Spleen (tissue), 7 donors: ENCODE measurements around the gene FERMT3.

ENCODE experiments used
- POLR2A ChIP-seq, 3 donors: fragments of 450-650 bp; IDR thresholded peaks; one replicate each; pipeline ENCODE4 v1.5.1; 2017; ENCODE audit warnings: antibody characterized with exemption in 3 of 3, mild to moderate bottlenecking in 1 of 3
- POLR2AphosphoS5 ChIP-seq, 3 donors: sonication (generic); formaldehyde crosslinking; IDR thresholded peaks; one replicate each; pipeline ENCODE4 v1.5.1; 2017; ENCODE audit warnings: antibody characterized with exemption in 3 of 3
- TF ChIP-seq, protein P1 (sequence below), 11 experiments: fragments of 200-600 bp in 7 of 11; fragments of 450-650 bp in 4 of 11; sonication (generic) in 4 of 11; IDR thresholded peaks in 8 of 11; conservative IDR thresholded peaks in 3 of 11; 1 replicate in 7 of 11; 2 replicates in 4 of 11; pipeline versions ENCODE4 v1.4.0 to v1.8.0; 2016 to 2021; ENCODE audit warnings: antibody characterized with exemption in 11 of 11, inconsistent platforms in 4 of 11, mild to moderate bottlenecking in 1 of 11
- donor health status: DM: no; HTN: no; CAD: no; lungs with moderate emphysema.
- donor health status: DM: no; HTN: no; CAD: no.
- donor health status: DM: no; HTN: no; CAD: no.

DNA sequence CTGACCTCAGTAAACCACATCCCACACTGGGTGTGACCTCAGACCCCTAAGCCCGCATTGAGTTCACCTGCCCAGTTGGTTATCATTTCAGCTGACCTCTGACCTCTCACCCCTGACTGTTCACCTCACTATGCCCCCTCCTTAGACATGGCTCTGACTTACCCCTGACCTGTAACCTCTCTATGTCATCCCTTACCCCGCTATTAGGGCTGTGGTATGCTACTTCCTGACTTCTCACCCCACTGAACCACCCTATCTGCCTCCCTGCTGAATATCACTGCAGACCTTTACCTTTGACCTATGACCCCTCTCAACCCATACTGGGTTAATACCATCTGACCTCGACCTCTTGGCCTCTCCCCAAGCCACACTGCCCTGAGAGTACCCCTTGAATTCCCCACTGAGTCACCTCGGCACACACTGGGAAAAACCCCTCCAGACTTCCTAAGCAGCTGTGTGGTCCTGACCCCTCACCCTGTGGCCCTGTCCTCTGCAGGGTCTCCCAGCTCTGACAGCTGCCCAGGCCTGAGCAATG lies 53.1 kb downstream of the FERMT3 start:
- TF ChIP-seq, protein P1, sequence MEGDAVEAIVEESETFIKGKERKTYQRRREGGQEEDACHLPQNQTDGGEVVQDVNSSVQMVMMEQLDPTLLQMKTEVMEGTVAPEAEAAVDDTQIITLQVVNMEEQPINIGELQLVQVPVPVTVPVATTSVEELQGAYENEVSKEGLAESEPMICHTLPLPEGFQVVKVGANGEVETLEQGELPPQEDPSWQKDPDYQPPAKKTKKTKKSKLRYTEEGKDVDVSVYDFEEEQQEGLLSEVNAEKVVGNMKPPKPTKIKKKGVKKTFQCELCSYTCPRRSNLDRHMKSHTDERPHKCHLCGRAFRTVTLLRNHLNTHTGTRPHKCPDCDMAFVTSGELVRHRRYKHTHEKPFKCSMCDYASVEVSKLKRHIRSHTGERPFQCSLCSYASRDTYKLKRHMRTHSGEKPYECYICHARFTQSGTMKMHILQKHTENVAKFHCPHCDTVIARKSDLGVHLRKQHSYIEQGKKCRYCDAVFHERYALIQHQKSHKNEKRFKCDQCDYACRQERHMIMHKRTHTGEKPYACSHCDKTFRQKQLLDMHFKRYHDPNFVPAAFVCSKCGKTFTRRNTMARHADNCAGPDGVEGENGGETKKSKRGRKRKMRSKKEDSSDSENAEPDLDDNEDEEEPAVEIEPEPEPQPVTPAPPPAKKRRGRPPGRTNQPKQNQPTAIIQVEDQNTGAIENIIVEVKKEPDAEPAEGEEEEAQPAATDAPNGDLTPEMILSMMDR (IDR thresholded peaks at IDR 0.05 in 8 of 11, conservative IDR thresholded peaks at IDR 0.05 in 3 of 11), result no peak
- TF ChIP-seq POLR2A (IDR thresholded peaks at IDR 0.05) (no peak), POLR2AphosphoS5 (IDR thresholded peaks at IDR 0.05) (no peak)
